Testis (tissue), 3 donors: ENCODE measurements around the gene LIX1L. TPM values are rescaled to one million over a fixed set of nuclear protein-coding genes. Genes with fewer than 3 reads are reported as not detected.

Source experiments
- DNase-seq: peaks from one replicate; pipeline ENCODE4 v3.0.0-alpha.2; 2019
- H3K27ac ChIP-seq, 2 donors: fragments of 200-600 bp; sonication (generic); one replicate each; pipeline ENCODE4 v1.5.1; 2019
- H3K27me3 ChIP-seq: fragments of 200-600 bp; sonication (generic); one replicate; pipeline ENCODE4 v1.5.1; 2019
- H3K36me3 ChIP-seq: fragments of 200-600 bp; sonication (generic); one replicate; pipeline ENCODE4 v1.5.1; 2017; ENCODE audit warnings: low read depth; ENCODE audit errors: missing control alignments
- H3K4me1 ChIP-seq: fragments of 200-600 bp; sonication (generic); one replicate; pipeline ENCODE4 v1.5.1; 2019
- H3K4me3 ChIP-seq, 2 donors: fragments of 200-600 bp; sonication (generic); one replicate each; pipeline ENCODE4 v1.5.1; 2017 to 2019
- H3K9me3 ChIP-seq: fragments of 200-600 bp; sonication (generic); one replicate; pipeline ENCODE4 v1.5.1; 2017
- POLR2A ChIP-seq: fragments of 450-650 bp; IDR thresholded peaks from one replicate; pipeline ENCODE4 v1.6.1; 2017; ENCODE audit warnings: antibody characterized with exemption, mild to moderate bottlenecking, moderate library complexity
- WGBS, 2 donors: methylation state at CpG; one replicate each; pipeline ENCODE4 v1.1.5; 2018; 5-methylcytosine and 5-hydroxymethylcytosine counted together
- intact Hi-C: fragments of 100-400 bp; cut with DNase I; formaldehyde crosslinking; loops from one replicate; pipeline ENCODE4 v1.15.1; 2023; ENCODE audit warnings: low total_unique reads
- polyA plus RNA-seq: library from polyadenylated mRNA; stranded (reverse); fragments of 350-450 nt; fragmentation: Illumina TruSeq; extraction: RNeasy Lipid Tissue Mini Kit (QIAGEN cat#74804); gene quantifications from one replicate; pipeline ENCODE4 v1.2.3, GENCODE V29; 2014; ENCODE audit warnings: low read depth, low replicate concordance; ENCODE audit not compliant: insufficient read depth
- total RNA-seq, 2 donors: library from RNA; depleted of rRNA; stranded (reverse); fragments of >200 nt; gene quantifications; one replicate each; pipeline ENCODE4 v1.2.3, GENCODE V29; 2016
- TF ChIP-seq, protein P1 (sequence below), 3 experiments: fragments of 450-650 bp in 2 of 3; fragments of 200-600 bp in 1 of 3; sonication (generic) in 1 of 3; IDR thresholded peaks; one replicate each; pipeline ENCODE4 v1.5.1; 2016 to 2019; ENCODE audit warnings: antibody characterized with exemption in 3 of 3, mild to moderate bottlenecking in 2 of 3, moderate library complexity in 1 of 3

Gene LIX1L
- total and polyA plus RNA-seq, 3 donors from 2014 or later, result 15.8 to 20.6 (median 16.6) TPM

DNA sequence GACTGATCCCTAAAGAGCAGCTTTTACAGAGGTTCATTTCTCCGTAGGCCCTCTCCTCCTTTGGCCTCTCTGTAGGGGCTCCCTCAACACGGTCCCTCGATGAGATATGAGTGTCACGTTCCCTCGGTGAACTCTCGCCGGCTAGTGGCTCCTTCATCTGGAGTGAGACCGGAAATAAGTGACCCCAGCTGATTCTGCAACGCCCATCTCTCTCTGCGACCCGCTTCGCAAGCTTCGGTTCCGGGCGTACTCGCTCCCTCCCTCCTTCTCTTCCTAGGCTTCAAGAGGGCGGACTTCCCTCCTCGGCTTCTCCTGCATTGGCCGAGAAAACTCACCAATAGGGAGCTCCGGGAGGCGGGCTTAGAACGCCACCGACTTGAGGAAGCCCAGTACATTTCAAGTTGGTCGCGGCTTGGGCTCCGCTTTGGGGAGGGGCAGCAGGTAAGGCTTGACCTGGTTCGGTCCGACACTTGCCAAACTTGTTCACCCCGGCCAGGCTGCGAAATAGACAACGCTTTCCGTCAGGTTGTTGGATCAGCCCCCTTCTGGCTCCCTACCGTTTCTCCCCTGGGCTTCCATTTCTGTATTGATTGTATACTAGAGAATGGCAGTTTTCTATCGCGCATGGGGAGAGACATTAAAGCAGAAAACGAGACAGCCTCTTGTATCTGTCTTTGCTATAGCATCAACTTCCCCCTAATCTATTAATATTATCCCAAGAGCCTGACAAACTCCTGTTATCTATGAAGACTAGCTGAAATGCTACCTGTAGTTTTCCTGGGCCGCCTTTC, 6.7 kb upstream of the LIX1L start, which contains the start of the genes ANKRD34A and POLR3GL:
ANKRD34A (minus strand) TSS at position 248 of the 791 bp plus-strand sequence. CDS start 2,816 bp downstream, outside the sequence.
POLR3GL (plus strand) TSS at position 363 of the 791 bp plus-strand sequence. CDS start 10,176 bp downstream, outside the sequence.
- intact Hi-C loops, result no loop called here
- Histone ChIP-seq H3K9me3 (no peaks in the 10 kb centered on the region), H3K27me3 (no peaks in the 10 kb centered on the region), H3K4me3 (peak within 1 kb of the TSS; percentile 49 to 76), H3K36me3 (no peaks in the 10 kb centered on the region), H3K4me1 (peaks cover 23% of the 10 kb centered on the region), H3K27ac (peak within 1 kb of the TSS; percentile 80 to 81)
- TF ChIP-seq POLR2A, result peak; percentile 87
- TF ChIP-seq, protein P1, sequence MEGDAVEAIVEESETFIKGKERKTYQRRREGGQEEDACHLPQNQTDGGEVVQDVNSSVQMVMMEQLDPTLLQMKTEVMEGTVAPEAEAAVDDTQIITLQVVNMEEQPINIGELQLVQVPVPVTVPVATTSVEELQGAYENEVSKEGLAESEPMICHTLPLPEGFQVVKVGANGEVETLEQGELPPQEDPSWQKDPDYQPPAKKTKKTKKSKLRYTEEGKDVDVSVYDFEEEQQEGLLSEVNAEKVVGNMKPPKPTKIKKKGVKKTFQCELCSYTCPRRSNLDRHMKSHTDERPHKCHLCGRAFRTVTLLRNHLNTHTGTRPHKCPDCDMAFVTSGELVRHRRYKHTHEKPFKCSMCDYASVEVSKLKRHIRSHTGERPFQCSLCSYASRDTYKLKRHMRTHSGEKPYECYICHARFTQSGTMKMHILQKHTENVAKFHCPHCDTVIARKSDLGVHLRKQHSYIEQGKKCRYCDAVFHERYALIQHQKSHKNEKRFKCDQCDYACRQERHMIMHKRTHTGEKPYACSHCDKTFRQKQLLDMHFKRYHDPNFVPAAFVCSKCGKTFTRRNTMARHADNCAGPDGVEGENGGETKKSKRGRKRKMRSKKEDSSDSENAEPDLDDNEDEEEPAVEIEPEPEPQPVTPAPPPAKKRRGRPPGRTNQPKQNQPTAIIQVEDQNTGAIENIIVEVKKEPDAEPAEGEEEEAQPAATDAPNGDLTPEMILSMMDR (IDR thresholded peaks at IDR 0.05), result no peak
- peak; percentile 99 for DNase-seq
- WGBS, 2 donors, result 1% methylated on average over 27 to 37 of the region's 37 CpGs

DNA sequence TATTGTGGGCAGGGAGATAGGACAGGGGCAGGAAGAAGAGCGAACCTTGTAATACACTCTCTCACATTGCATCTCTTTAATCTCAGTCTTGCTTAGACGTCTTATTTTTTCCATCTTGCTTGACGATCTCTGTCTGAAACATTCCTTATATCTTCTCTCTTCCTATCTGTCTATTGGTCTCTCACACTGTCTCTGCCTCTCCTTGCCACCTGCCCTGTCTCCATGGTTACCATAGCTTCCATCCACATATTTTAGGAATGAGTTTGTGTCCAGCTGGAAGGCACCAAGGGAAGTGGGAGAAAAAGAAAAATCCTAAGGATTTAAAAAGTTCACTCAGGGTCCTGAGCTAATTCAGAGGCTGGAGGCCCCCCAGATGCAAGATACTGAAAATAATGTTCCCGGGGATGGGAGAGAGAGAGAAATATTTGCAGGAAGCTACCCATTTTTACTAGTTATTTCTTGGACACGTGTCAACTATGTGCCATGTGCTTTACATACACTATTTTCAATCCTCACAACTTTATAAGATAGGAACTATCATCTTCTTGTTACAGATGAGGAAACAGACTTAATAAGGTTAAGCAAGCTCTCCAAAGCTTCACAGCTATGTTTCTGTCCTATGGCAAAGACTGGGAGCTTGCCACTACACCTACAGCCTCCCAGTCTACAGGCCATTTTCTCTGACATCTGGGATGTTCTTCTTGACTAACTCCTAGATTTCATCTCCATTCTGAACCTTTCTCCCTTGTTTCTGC, 5.6 kb upstream of the LIX1L start:
- peak overlapping the region in 1 of 2 donors; percentile 76 for H3K4me3 ChIP-seq
- H3K27ac ChIP-seq, result peak overlapping the region; percentile 80 to 81
- no peaks in the 10 kb centered on the region for H3K36me3 ChIP-seq
- H3K27me3 ChIP-seq, result no peaks in the 10 kb centered on the region
- intact Hi-C loops, result no loop called here
- H3K4me1 ChIP-seq, result peaks cover 24% of the 10 kb centered on the region
- TF ChIP-seq POLR2A, result no peak
- TF ChIP-seq, protein P1 (IDR thresholded peaks at IDR 0.05), result no peak
- DNase-seq, result no peak
- H3K9me3 ChIP-seq, result no peaks in the 10 kb centered on the region
- WGBS, 2 donors, result 22 to 24% methylated on average over 5 of the region's 5 CpGs

DNA sequence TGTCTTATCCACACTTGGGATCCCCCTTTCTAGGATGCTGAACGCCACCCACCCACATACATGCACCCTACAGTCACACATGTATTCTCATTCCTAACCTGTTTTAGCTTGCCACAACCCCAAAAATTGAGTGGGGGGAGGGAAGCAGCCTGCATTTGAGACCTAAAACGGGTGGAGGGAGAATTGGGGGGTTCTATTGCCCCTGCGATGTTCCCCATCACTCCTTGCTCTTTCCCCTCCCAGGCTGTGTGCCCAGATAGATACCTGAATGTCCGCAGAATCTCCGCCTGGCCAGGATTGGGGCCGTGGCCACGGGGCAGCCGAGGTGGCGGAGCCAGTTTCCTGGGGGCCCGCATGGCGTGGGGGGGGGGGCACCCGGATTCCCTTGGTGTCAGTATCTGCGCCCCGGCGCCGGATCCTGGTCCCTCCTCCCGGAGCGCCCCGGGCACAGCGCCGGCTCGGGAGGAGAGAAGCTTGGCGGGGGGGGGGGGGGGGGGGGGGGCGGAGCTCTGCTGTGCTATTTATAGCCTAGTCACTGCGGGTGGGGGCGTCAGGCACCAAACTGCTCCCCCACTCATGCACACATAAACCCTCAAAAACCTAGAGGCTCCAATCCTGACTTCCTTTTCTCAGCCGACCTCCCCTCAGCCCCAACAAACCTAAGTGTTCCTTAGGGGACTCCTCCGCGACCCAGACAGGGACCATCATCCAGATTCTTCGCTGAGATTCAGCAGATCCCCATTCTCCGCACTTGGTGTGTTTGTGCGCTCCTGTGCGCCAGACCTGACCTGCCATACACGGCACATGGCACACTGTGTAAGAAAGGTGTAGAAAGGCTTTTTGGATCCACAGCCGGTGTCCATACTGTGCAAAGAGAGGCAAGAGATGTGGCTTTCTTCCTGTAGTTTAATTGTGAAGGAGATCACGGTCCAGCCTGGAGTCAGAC, 4.6 kb upstream of the LIX1L start:
- Histone ChIP-seq H3K27ac (peak overlapping the region; percentile 23 to 80), H3K36me3 (no peaks in the 10 kb centered on the region), H3K4me1 (peaks cover 29% of the 10 kb centered on the region), H3K4me3 (peak overlapping the region; percentile 55 to 68), H3K27me3 (no peaks in the 10 kb centered on the region), H3K9me3 (no peaks in the 10 kb centered on the region)
- WGBS, 2 donors, result 2 to 5% methylated on average over 15 to 34 of the region's 36 CpGs
- no peak for TF ChIP-seq POLR2A
- TF ChIP-seq, protein P1 (IDR thresholded peaks at IDR 0.05), result no peak
- intact Hi-C loops, result no loop called here
- peak; percentile 62 for DNase-seq

DNA sequence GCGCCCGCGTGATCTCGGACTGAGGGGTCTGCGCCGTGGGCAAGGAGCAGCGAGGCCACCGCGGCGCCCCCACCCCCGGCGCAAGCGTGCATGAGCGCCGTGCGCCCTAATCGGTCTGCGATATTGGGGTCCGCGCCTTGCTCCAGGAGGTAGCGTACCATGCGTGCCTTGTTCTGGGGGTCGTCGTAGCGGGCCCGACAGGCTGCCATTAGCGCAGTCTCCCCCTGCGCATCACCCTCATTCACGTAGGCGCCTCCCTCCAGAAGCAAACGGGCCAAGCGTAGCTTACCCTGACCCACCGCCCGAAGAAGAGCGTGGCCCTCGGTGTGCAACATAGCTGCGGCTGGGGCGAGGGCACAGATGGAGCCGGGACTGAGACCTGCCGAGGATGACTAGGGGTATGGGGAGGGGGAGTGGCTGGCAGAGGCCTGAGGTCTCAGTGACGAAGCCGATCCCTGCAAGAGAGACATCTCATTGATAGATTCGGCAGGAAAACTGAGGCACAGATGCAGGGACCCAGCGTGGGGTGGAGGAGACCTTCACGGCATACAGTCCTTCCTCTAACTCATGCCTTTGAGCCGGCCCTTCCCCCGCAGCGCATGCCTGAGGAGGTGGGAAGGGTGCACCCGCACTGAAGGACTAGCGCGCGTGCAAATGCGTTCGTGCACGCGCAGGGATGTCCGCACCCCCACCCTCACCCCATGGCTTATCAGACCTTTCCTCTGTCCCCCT, 3.8 kb upstream of the LIX1L start:
- 0 to 1% methylated on average over 5 to 53 of the region's 57 CpGs for WGBS, 2 donors
- DNase-seq, result peak; percentile 51
- Histone ChIP-seq H3K4me3 (peak overlapping the region; percentile 55 to 68), H3K36me3 (no peaks in the 10 kb centered on the region), H3K27me3 (no peaks in the 10 kb centered on the region), H3K4me1 (peaks cover 32% of the 10 kb centered on the region), H3K27ac (peak overlapping the region; percentile 84 to 86), H3K9me3 (no peaks in the 10 kb centered on the region)
- TF ChIP-seq, protein P1 (IDR thresholded peaks at IDR 0.05), result no peak
- no peak for TF ChIP-seq POLR2A
- intact Hi-C loops, result no loop called here
